HL-60 (cell line): Measurements from ENCODE around the gene NEURL1.

Source experiments
- GABPA ChIP-seq: IDR thresholded peaks from 2 replicates; pipeline ENCODE4 v1.6.1; 2012; ENCODE audit warnings: low read depth
- POLR2AphosphoS5 ChIP-seq: IDR thresholded peaks from 2 replicates; pipeline ENCODE4 v1.6.1; 2012; ENCODE audit warnings: low read depth
- TF ChIP-seq, protein P1 (sequence below): IDR thresholded peaks from one replicate; pipeline ENCODE4 v1.5.1; 2011; ENCODE audit warnings: low read length, control low read depth, inconsistent platforms; ENCODE audit not compliant: insufficient read depth

DNA sequence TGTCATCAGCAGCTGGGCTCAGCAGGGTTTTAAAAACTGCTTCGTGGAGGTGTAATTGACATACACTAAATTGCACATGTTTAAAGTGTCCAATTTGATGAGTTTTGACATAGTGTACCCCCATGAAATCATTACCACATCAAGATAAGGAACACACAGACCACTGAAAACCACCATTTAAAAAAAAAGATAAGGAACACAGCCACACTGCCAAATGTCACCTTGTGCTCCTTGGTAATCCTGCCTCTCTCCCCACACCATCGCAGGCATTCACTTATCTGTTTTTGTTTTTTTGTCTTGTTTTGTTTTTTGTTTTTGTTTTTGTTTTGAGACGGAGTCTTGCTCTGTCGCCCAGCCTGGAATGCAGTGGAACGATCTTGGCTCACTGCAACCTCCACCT is 75.0 kb downstream of the NEURL1 start:
- TF ChIP-seq POLR2AphosphoS5 (no peak), GABPA (no peak)
- TF ChIP-seq, protein P1, sequence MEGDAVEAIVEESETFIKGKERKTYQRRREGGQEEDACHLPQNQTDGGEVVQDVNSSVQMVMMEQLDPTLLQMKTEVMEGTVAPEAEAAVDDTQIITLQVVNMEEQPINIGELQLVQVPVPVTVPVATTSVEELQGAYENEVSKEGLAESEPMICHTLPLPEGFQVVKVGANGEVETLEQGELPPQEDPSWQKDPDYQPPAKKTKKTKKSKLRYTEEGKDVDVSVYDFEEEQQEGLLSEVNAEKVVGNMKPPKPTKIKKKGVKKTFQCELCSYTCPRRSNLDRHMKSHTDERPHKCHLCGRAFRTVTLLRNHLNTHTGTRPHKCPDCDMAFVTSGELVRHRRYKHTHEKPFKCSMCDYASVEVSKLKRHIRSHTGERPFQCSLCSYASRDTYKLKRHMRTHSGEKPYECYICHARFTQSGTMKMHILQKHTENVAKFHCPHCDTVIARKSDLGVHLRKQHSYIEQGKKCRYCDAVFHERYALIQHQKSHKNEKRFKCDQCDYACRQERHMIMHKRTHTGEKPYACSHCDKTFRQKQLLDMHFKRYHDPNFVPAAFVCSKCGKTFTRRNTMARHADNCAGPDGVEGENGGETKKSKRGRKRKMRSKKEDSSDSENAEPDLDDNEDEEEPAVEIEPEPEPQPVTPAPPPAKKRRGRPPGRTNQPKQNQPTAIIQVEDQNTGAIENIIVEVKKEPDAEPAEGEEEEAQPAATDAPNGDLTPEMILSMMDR, result no peak
